GM23338 (cell line): ENCODE results near the gene CACNA1H. TPM values are rescaled to one million over a fixed set of nuclear protein-coding genes. Genes with fewer than 3 reads are reported as not detected.

ENCODE experiments used
- ATAC-seq: fragments of 200-7000 bp; cut with Tn5 transposase; 3 replicates; pipeline ENCODE4 v1.9.1; 2020
- DNase-seq: peaks from one replicate; pipeline ENCODE4 v3.0.0-alpha.2; 2015; ENCODE audit warnings: low spot score
- H2AFZ ChIP-seq: fragments of 200-600 bp; sonication (generic); 2 replicates; pipeline ENCODE4 v1.8.0; 2016; ENCODE audit warnings: antibody characterized with exemption, mild to moderate bottlenecking, moderate library complexity
- H3F3A ChIP-seq: fragments of 200-600 bp; sonication (generic); replicated peaks from 2 replicates; pipeline ENCODE4 v1.8.0; 2017; ENCODE audit warnings: antibody characterized with exemption, mixed run types, low read depth
- H3K27ac ChIP-seq: fragments of 200-600 bp; sonication (generic); 2 replicates; pipeline ENCODE4 v1.6.1; 2016; ENCODE audit warnings: low read depth
- H3K27me3 ChIP-seq: fragments of 200-600 bp; sonication (generic); 2 replicates; pipeline ENCODE4 v1.8.0; 2016; ENCODE audit warnings: mild to moderate bottlenecking, mixed run types, moderate library complexity; ENCODE audit not compliant: insufficient read depth
- H3K36me3 ChIP-seq: fragments of 200-600 bp; sonication (generic); 2 replicates; pipeline ENCODE4 v1.8.0; 2016; ENCODE audit warnings: mild to moderate bottlenecking; ENCODE audit not compliant: insufficient read depth
- H3K4me1 ChIP-seq: fragments of 200-600 bp; sonication (generic); 2 replicates; pipeline ENCODE4 v1.8.0; 2016; ENCODE audit warnings: mild to moderate bottlenecking, moderate library complexity; ENCODE audit not compliant: insufficient read depth
- H3K4me2 ChIP-seq: fragments of 200-600 bp; sonication (generic); 2 replicates; pipeline ENCODE4 v1.7.1; 2017; ENCODE audit warnings: mixed run types
- H3K4me3 ChIP-seq: fragments of 200-600 bp; sonication (generic); 2 replicates; pipeline ENCODE4 v1.6.1; 2016; ENCODE audit warnings: mixed run types
- H3K79me2 ChIP-seq: fragments of 200-600 bp; sonication (generic); replicated peaks from 2 replicates; pipeline ENCODE4 v1.8.0; 2017; ENCODE audit warnings: mild to moderate bottlenecking; ENCODE audit not compliant: insufficient read depth
- H3K9me2 ChIP-seq: fragments of 200-600 bp; sonication (generic); 2 replicates; pipeline ENCODE4 v1.8.0; 2017; ENCODE audit not compliant: insufficient read depth
- H4K20me1 ChIP-seq: fragments of 200-600 bp; sonication (generic); replicated peaks from 2 replicates; pipeline ENCODE4 v1.8.0; 2017; ENCODE audit warnings: mild to moderate bottlenecking; ENCODE audit not compliant: insufficient read depth
- H3K27ac Mint-ChIP-seq: 2 replicates; pipeline ENCODE4 v1.8.0; 2020; ENCODE audit warnings: inconsistent platforms, mild to moderate bottlenecking, moderate library complexity, mixed read lengths
- H3K27me3 Mint-ChIP-seq: 3 replicates; pipeline ENCODE4 v1.8.0; 2022; ENCODE audit warnings: low read depth, mild to moderate bottlenecking, moderate library complexity, mixed read lengths, inconsistent platforms; ENCODE audit not compliant: insufficient read depth, poor library complexity
- H3K36me3 Mint-ChIP-seq: 3 replicates; pipeline ENCODE4 v1.8.0; 2021; ENCODE audit warnings: low read depth, mild to moderate bottlenecking, inconsistent platforms, moderate library complexity, mixed read lengths
- H3K4me1 Mint-ChIP-seq: 3 replicates; pipeline ENCODE4 v1.8.0; 2020; ENCODE audit warnings: mild to moderate bottlenecking, inconsistent platforms, mixed read lengths
- H3K4me3 Mint-ChIP-seq: 3 replicates; pipeline ENCODE4 v1.8.0; 2021; ENCODE audit warnings: moderate library complexity, mild to moderate bottlenecking, inconsistent platforms, mixed read lengths
- H3K9me3 Mint-ChIP-seq: 3 replicates; pipeline ENCODE4 v1.8.0; 2020; ENCODE audit warnings: moderate library complexity, mild to moderate bottlenecking, inconsistent platforms, mixed read lengths
- ETS1 ChIP-seq: IDR thresholded peaks from 2 replicates; pipeline ENCODE4 v1.6.1; 2016; ENCODE audit warnings: antibody characterized with exemption
- EZH2 ChIP-seq: fragments of 200-600 bp; sonication (generic); IDR thresholded peaks from one replicate; pipeline ENCODE4 v1.8.0; 2017; ENCODE audit warnings: antibody characterized with exemption, mild to moderate bottlenecking, low read depth; ENCODE audit not compliant: unreplicated experiment
- EZH2phosphoT487 ChIP-seq: fragments of 200-600 bp; sonication (generic); IDR thresholded peaks from one replicate; pipeline ENCODE4 v1.8.1; 2018; ENCODE audit warnings: antibody characterized with exemption; ENCODE audit not compliant: unreplicated experiment
- NANOG ChIP-seq: IDR thresholded peaks from 2 replicates; pipeline ENCODE4 v1.6.1; 2016; ENCODE audit warnings: antibody characterized with exemption, borderline replicate concordance
- REST ChIP-seq: IDR thresholded peaks from one replicate; pipeline ENCODE4 v1.6.1; 2018; ENCODE audit warnings: antibody characterized with exemption; ENCODE audit not compliant: unreplicated experiment
- STAT1 ChIP-seq: IDR thresholded peaks from one replicate; pipeline ENCODE4 v1.6.1; 2016; ENCODE audit warnings: antibody characterized with exemption; ENCODE audit not compliant: unreplicated experiment
- ZNF114 ChIP-seq: fragments of 250-450 bp; sonication (Bioruptor Pico); IDR thresholded peaks from 2 replicates; pipeline ENCODE4 v1.5.0; 2020; ENCODE audit warnings: mild to moderate bottlenecking, moderate library complexity
- ZNF331 ChIP-seq: fragments of 250-450 bp; sonication (Bioruptor Pico); IDR thresholded peaks from 2 replicates; pipeline ENCODE4 v1.5.0; 2020; ENCODE audit warnings: low read depth, mild to moderate bottlenecking, moderate library complexity
- polyA plus RNA-seq: library from polyadenylated mRNA; unstranded; fragments of >200 nt; fragmentation: Nextera tagmentation; extraction: Ambion mirVana; gene quantifications from 2 replicates; pipeline ENCODE4 v1.2.1, GENCODE V29; 2016
- total RNA-seq: library from RNA; depleted of rRNA; stranded (reverse); fragments of >200 nt; shearing (Covaris generic); gene quantifications from 2 replicates; pipeline ENCODE4 v1.2.3, GENCODE V29; 2014
- TF ChIP-seq, protein P1 (sequence below): fragments of 250-450 bp; sonication (Bioruptor Pico); IDR thresholded peaks from 2 replicates; pipeline ENCODE4 v1.5.0; 2020; ENCODE audit warnings: mild to moderate bottlenecking, moderate library complexity
- TF ChIP-seq, protein P2 (sequence below), 2 experiments: fragments of 200-600 bp in 1 of 2; sonication (generic) in 1 of 2; conservative IDR thresholded peaks; 2 replicates each; pipeline versions ENCODE4 v1.5.1 to v1.6.1; 2016 to 2017; ENCODE audit warnings: antibody characterized with exemption in 2 of 2, low read depth in 2 of 2, mild to moderate bottlenecking in 2 of 2, moderate library complexity in 1 of 2

Gene CACNA1H
- total and polyA plus RNA-seq, 2 experiments from 2014 or later = 3.5 to 43.3 TPM

GRCh38 chr16:1154291-1154886, 1.5 kb downstream of the CACNA1H start:
- no peaks in the 10 kb centered on the region for H3K27me3 ChIP-seq
- H3K36me3 ChIP-seq = no peaks in the 10 kb centered on the region
- Mint-ChIP-seq H3K9me3 (no peaks in the 10 kb centered on the region), H3K36me3 (no peaks in the 10 kb centered on the region), H3K27ac (no peak overlapping the region), H3K4me3 (peak overlapping the region; percentile 64), H3K27me3 (peaks cover 4% of the 10 kb centered on the region), H3K4me1 (peaks cover 6% of the 10 kb centered on the region; the same call in 2 of the 3 replicates)
- H3F3A ChIP-seq = 0 out of 2 replicates have a peak, but pooled peaks cover 7% of the 10 kb centered on the region
- peak overlapping the region; percentile 57 for H3K4me3 ChIP-seq
- H3K27ac ChIP-seq = no peak overlapping the region
- peak; percentile 6 for ATAC-seq
- H3K79me2 ChIP-seq = peaks cover 30% of the 10 kb centered on the region
- no peaks in the 10 kb centered on the region for H3K9me2 ChIP-seq
- peaks cover 15% of the 10 kb centered on the region for H3K4me1 ChIP-seq
- no peak overlapping the region for H2AFZ ChIP-seq
- peak overlapping the region; percentile 77 for H3K4me2 ChIP-seq
- 0 out of 2 replicates have a peak, but pooled peaks cover 11% of the 10 kb centered on the region for H4K20me1 ChIP-seq
- DNase-seq = peak; percentile 48
- TF ChIP-seq STAT1 (no peak), EZH2 (no peak), EZH2phosphoT487 (no peak), ZNF331 (CRISPR knock-in tag) (no peak), ETS1 (no peak), ZNF114 (no peak), NANOG (no peak), REST (no peak)
- TF ChIP-seq, protein P1, sequence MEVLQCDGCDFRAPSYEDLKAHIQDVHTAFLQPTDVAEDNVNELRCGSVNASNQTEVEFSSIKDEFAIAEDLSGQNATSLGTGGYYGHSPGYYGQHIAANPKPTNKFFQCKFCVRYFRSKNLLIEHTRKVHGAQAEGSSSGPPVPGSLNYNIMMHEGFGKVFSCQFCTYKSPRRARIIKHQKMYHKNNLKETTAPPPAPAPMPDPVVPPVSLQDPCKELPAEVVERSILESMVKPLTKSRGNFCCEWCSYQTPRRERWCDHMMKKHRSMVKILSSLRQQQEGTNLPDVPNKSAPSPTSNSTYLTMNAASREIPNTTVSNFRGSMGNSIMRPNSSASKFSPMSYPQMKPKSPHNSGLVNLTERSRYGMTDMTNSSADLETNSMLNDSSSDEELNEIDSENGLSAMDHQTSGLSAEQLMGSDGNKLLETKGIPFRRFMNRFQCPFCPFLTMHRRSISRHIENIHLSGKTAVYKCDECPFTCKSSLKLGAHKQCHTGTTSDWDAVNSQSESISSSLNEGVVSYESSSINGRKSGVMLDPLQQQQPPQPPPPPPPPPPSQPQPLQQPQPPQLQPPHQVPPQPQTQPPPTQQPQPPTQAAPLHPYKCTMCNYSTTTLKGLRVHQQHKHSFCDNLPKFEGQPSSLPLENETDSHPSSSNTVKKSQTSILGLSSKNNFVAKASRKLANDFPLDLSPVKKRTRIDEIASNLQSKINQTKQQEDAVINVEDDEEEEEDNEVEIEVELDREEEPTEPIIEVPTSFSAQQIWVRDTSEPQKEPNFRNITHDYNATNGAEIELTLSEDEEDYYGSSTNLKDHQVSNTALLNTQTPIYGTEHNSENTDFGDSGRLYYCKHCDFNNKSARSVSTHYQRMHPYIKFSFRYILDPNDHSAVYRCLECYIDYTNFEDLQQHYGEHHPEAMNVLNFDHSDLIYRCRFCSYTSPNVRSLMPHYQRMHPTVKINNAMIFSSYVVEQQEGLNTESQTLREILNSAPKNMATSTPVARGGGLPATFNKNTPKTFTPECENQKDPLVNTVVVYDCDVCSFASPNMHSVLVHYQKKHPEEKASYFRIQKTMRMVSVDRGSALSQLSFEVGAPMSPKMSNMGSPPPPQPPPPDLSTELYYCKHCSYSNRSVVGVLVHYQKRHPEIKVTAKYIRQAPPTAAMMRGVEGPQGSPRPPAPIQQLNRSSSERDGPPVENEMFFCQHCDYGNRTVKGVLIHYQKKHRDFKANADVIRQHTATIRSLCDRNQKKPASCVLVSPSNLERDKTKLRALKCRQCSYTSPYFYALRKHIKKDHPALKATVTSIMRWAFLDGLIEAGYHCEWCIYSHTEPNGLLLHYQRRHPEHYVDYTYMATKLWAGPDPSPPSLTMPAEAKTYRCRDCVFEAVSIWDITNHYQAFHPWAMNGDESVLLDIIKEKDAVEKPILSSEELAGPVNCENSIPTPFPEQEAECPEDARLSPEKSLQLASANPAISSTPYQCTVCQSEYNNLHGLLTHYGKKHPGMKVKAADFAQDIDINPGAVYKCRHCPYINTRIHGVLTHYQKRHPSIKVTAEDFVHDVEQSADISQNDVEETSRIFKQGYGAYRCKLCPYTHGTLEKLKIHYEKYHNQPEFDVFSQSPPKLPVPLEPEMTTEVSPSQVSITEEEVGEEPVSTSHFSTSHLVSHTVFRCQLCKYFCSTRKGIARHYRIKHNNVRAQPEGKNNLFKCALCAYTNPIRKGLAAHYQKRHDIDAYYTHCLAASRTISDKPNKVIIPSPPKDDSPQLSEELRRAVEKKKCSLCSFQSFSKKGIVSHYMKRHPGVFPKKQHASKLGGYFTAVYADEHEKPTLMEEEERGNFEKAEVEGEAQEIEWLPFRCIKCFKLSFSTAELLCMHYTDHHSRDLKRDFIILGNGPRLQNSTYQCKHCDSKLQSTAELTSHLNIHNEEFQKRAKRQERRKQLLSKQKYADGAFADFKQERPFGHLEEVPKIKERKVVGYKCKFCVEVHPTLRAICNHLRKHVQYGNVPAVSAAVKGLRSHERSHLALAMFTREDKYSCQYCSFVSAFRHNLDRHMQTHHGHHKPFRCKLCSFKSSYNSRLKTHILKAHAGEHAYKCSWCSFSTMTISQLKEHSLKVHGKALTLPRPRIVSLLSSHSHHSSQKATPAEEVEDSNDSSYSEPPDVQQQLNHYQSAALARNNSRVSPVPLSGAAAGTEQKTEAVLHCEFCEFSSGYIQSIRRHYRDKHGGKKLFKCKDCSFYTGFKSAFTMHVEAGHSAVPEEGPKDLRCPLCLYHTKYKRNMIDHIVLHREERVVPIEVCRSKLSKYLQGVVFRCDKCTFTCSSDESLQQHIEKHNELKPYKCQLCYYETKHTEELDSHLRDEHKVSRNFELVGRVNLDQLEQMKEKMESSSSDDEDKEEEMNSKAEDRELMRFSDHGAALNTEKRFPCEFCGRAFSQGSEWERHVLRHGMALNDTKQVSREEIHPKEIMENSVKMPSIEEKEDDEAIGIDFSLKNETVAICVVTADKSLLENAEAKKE (CRISPR knock-in tag) = no peak
- TF ChIP-seq, protein P2, sequence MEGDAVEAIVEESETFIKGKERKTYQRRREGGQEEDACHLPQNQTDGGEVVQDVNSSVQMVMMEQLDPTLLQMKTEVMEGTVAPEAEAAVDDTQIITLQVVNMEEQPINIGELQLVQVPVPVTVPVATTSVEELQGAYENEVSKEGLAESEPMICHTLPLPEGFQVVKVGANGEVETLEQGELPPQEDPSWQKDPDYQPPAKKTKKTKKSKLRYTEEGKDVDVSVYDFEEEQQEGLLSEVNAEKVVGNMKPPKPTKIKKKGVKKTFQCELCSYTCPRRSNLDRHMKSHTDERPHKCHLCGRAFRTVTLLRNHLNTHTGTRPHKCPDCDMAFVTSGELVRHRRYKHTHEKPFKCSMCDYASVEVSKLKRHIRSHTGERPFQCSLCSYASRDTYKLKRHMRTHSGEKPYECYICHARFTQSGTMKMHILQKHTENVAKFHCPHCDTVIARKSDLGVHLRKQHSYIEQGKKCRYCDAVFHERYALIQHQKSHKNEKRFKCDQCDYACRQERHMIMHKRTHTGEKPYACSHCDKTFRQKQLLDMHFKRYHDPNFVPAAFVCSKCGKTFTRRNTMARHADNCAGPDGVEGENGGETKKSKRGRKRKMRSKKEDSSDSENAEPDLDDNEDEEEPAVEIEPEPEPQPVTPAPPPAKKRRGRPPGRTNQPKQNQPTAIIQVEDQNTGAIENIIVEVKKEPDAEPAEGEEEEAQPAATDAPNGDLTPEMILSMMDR (conservative IDR thresholded peaks at IDR 0.05; ENCODE audit: low read depth in 2 of 2) = no peak
